Stimulated activated CD8-positive, alpha-beta memory T cell treated with anti-CD3 and anti-CD28 coated beads, Interleukin-15, amount 100 ng/mL, for 4 hours (primary cell): ENCODE measurements around the gene MALRD1.

ENCODE experiments used
- DNase-seq, 2 donors: peaks; one replicate each; pipeline ENCODE4 v3.0.0-alpha.2; 2020; ENCODE audit warnings: low read depth in 2 of 2

MALRD1 gene

DNA sequence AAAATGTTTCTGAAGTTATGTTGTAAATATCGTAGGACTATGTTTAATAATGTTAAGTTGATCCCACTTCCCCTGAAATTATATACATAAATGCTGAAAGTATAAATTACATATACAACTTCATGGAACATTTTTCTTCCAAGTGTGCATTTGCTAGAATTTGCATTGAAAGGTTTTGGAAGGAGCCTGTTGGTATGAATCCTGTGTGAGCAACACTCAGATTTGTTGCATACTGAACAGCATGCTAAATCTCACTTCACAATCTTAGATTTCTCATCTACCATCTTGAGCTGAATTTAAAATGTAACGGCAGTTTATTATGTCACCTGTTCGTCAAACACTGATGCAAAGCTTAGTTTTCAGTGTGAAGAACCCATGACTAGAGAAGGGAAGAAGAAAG, 172.6 kb downstream of the MALRD1 start:
- DNase-seq: no peak

DNA sequence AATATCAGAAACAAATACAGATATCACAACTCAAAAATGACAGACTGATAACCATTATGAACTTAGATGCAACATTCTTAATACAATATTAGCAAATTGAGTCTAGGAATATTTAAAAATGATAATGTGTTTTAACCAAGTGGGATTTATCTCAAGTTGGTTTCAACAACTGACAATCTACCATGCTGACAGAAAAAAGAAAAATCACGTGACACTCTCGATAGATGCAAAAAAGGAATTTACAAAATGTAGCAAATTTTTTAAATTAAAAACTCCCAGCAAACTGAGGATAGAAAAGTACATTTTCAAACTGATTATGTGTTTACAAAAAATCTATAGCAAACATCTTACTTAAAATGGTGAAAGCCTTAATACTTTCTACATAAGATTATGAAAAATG, 177.4 kb downstream of the MALRD1 start:
- no peak for DNase-seq

DNA sequence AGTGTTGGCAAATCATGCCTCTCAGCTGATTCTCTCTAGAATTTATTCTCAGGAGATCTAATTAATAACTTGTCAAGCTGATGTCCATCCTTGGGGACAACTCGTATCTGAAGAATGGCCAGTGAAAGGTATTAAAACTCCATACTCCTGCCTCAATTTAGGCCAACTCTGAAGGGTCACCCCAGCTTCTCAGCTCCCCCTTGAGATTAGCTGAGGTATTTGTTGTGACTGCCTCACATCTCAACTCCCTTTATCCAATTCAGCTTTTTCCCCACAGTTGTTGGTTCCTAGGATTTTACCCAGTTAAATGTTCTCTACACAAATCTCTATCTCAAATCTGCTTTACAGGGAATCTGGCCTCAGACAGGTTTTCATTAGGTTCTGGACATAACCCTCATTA, 182.4 kb downstream of the MALRD1 start:
- DNase-seq: no peak

DNA sequence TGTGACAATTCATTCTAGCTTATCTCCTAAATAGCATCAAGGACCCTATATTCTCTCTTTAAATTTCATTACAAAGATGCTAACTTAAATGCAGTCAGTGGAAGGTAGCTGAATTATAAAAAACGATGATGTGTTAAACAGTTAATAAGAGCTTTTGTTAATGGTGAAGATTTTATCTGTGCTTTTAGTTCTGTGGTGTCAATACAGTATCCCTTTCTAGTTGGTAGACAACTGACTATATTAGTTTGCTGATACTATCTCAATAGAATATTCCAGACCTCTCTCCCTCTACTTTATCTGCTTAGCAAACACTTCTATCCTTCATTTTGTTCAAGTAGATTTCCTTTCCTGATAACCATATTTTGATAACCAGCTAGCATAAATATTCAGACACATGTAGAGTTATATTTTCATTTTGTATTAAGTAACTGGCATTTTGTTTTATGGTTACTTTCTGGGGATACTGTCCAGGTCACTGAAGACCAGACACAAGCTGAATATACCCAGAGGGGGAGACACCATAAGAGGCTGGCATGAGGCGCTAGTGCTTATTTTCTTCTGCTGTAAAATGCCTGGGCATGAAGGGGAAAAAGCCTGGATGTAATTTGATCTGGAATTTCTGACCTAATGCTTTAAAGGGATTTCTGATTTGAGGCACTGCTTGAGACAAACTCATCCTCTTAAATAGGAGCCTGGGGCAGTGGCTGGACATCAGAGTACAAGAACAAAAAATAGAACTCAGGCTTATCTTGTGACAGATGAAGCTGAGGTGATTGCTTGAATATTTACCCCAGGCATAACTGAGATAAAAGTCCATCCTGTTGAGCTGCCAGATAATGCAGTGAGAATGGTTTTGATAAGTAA, 197.5 kb downstream of the MALRD1 start:
- no peak for DNase-seq

DNA sequence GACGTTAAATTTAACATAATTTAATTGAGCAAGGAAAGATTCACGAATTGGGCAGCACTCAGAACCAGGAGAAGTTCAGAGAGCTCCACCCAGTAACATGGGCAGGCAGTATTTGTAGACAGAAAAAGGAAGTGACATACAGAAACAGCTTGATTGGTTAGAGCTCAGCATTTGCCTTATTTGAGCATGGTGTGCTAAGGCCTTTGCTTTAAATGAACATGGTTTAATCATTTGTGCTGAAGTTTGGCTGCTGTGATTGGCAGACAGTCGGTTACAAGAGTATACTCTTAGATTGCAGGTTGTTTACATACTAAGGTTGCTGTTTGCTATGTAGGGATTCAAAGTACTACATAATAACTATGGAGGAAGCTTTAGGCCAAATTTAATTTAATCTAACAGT, 199.2 kb downstream of the MALRD1 start:
- no peak for DNase-seq

DNA sequence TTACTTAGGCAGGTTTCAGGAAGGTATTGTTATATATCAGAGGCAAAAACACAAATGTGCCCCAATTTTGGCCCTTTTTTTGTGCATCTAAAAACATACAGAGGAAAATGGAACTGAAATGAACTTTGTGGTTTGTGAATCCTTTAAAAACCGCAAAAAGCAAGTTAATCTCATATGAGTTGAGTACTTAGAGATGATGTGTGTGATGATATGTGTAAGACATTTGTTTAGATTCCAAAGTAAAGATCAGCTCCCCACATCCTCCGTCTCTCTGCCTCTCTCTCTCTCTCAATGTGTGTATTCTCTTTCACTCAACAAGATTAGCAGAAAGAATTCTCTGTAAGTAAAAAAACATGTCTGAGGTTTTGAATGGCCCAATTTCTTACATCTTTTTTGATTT, 201.9 kb downstream of the MALRD1 start:
- no peak for DNase-seq

DNA sequence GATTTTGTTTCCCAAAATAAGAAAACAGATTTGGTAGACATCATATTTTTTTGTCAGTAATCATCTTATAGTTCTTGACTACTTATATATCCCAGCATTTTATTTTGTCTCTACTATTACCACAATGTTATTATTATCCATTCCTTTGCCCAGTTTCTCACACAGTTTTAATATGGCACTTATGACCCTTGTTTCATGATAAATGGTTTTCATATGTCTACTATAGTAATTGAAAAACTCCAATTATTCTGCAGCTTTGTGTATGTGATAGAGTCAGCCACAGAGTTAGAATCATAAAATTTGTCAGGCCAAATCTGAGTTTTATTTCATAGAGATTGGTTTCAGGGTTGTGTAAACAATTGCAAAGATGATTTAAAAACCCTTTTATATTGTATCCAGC, 203.9 kb downstream of the MALRD1 start:
- DNase-seq: no peak

DNA sequence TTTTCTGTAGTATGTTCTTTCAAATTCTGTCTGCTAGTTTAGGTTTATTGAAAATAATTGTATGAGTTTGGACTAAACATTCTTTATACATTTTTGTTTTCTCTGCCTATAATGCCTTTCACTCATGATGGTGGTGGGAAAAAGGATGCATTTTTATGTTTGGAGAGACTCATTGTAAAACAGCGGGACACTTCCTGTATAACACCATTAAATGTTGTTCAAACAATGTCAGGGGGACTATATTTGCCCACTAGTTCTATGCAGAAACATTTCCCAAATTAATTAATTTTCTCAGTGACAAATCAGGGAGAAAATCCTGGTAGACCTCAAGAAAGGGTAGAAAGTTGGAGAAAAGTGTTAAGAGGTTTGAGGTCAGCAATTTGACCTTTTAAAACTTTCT, 207.7 kb downstream of the MALRD1 start:
- DNase-seq: no peak

DNA sequence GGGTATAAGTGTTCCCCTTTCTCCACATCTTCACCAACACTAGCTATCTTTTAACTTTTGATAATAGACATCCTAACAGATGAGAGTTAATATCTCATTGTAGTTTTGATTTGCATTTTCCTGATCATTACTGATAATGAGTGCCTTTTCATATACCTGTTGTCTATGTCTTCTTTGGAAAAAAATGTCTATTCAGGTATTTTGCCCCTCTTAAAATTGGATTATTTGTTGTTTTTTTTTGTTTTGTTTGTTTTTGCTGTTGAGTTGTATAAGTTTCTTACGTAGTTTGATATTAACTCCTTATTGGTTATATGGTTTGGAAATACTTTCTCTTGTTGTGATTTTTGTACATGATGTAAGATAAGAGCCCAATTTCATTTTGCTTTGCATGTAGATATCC, 214.7 kb downstream of the MALRD1 start:
- no peak for DNase-seq

DNA sequence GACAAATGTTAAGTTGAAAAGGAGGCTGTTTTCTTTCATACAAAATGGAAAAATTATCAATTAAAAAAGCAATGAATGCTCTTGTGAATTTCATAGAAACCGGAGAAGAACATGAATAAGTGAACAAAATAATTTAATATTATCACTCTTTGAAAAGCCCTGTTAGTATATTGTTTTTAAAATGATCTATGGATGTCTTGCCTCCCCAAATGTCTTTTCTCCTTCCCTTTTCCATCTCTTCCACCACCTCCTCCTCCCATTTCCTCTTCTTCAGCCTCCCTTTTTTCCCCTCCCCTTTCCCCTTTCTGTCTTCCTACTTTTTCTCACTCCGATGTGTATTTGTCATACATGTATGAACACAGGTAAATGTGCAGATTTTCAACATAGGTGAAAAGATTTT, 234.7 kb downstream of the MALRD1 start:
- no peak for DNase-seq

DNA sequence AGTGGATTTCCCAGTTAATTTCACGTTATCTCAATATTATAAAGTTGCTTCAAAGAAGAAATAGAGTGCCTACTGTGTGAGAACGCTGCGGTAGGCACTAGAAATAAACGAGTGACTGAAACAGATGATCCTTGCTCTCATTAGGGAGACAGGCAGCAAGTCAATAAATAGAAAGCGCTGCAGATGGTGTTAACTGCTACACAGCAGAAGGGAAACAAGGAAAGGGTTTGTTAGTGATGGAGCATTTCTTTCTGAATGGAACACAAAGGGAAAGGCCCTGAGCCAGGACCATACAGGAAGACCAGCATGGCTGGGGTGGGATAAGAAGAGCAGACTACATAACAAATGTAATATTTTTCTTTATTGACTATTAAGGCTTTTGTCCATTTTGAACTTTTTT, 235.2 kb downstream of the MALRD1 start:
- no peak for DNase-seq

DNA sequence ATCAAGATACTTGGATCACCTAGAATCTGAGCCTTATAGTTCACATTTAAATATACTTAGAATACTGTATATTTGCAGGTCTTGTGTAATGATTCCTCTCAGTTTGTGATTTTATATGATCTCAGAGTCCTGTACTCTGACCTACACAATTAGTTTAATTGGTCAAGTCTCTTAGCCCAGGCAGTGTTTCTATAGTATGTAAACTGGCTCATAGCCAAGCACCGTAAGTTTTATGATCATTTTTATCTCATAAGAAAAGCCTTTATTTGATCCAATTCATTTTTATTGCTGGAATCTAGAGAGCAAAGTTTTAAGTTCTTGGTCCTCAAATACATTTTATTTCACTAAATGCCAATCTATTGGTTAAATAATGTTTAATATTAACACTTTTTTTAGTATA, 242.2 kb downstream of the MALRD1 start:
- no peak for DNase-seq

DNA sequence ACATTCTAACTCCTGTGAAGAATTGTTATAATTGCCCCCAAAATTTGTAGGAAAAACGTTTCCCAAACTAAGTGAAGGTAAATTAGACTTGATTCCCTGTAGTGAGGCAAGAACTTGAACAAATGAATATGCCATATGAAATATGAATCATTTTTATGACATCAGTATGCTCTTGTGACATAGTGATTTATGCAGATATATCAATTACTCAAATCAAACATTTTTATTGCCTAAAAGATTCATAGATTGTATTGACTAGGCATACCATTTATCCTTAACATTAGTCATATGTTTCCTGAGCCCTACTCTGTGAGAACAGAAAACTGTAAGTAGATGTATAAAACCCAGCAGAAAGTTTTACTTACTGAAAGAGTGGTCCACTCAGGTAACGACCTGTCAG, 245.6 kb downstream of the MALRD1 start:
- DNase-seq: no peak

DNA sequence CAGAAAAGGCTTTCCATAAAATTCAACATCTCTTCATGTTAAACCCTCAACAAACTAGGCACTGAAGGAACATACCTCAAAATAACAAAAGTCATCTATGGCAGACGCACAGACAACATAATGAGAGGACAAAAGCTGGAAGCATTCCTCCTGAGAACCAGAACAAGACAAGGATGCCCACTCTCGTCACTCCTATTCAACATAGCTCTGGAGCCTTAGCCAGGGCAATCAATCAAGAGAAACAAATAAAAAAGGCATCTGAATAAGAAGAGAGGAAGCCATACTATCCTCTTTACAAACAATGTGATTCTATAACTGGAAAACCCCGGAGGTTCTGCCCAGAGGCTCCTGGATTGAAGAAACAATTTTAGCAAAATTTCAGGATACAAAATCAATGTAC, 251.0 kb downstream of the MALRD1 start:
- no peak for DNase-seq

DNA sequence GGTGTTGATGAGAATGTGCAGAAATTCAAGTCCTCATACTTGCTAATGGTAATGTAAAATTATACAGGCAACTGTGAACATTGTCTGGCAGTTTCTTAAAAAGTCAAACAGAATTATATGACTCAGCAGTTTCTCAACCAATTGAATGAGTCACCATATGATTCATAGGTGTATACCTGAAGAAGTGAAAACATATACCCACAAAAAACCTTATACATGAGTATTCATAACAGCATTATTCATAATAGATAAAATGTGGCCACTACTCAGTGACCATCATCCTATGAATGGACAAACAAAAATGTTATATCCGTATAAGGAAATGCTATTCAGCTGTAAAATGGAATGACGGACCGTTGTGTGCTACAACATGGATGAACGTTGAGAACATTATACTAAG, 253.5 kb downstream of the MALRD1 start:
- DNase-seq: no peak

DNA sequence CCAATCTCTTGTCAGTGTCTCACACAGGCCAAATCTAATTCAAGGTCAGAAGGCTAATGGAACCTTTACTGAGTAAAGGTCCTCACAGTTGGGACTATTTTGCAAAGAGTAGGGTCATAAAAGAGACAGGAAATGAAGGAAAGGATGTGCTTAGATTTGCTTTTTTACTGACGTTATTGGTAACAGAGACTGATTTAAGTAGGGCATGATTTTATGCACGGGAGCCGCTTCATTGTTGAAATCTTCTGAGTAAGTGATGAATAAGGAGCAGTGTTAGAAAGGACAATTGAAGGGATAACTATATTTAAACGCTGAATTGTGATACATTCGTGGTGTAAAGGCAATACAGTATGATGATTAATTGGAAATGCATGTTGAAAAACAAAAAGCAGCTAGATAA, 261.5 kb downstream of the MALRD1 start:
- no peak for DNase-seq

DNA sequence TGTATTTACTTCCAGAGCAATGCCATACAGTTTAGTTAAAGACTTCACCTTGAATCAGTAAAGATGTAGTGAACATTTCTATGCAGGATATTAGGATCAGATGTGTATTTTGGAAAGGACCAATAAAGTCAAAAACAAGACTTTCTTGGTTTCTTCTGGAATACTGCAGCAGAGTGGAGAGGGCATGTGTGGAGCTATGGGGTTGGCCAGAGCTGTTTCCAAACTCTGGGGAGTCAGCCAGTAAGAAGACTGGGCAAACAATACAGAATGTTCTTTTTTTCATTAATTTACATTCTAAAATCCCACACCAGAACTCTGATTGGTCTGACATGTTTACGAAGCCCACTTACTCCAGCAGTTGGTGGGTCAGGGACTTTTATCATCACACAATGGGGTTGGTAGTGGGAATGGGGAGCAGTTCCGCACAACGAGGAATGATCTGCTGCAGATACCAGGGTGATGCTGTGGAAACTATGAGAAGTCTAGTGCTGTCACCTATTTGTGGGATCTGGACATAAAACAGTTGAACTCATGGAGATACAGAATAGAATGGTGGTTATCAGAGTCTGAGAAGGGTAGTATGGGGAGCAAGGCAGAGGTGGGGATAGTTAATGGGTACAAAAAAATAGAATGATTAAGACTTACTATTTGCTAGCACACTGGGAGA, 267.7 kb downstream of the MALRD1 start:
- DNase-seq: no peak

DNA sequence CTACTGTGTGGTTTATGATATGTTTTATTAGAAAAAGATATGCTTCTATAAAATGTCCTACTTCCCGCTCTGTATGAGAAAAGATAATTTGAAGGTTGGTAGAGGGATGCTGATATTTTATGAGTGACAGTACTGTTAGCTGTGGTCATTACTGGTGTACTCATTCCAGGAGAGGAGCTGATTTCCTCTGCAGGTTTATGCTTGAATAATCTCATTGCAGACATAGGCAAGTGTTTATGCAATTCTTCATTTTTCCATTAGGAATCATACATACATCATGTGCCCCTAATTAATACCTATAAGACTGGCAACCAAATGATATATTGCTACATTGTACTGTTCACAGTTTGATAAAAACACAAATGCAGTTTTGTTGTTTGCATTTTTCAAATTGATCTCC, 269.4 kb downstream of the MALRD1 start:
- no peak for DNase-seq

DNA sequence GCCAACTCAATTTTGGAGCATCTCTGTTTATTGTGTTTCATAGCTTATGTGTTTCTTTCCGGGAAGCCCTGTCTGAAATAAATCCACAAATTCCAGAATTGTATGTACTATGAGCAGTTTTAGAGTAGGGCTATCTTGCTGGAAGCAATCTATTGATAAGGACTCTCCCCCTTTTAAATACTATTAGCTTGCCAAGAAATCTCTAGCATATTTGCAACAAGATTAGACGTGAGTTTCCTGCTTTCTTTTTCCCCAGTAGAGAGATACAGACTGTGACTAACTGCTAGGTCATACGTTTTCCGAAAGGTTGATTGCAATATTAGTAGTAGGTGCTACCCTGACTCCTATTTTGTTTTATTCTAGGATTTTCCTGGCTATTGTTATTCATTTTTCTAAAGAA, 277.0 kb downstream of the MALRD1 start:
- no peak for DNase-seq

DNA sequence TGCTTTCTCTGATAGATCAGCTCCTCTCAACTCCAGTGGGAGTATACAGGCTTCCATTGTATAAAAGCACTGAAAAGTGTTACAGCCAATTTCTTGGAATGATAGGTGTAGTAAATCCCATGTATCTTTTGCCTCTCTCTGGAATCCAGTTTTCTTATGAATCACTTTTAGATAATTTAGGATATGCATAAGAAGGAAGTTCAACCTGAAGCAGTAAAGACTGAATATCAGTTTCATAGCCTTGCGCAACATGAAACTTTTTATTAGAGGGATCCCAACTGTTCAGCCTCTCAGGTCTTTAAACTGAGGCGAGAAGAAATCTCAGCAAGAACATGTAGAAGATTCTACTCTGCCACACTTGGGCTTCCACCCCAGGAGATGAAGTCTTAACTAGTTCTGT, 280.0 kb downstream of the MALRD1 start:
- no peak for DNase-seq

DNA sequence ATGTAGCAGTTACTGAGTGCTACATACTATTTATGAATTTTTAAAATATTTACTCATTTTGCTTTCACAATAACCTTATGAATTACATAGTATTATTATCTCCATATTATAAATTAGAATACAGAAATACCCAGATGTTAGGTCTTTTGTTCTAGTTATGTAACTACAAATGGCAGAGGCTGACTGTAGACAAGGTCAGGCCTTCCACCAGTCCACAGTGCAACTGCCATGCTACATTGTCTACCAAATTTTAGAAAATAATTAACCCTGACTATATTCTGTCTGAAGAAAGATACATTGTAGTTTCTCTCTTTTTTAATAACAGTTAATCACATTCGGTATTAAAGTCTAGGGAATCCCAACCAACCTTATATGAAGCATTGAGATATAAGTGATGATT, 280.9 kb downstream of the MALRD1 start:
- DNase-seq: no peak

DNA sequence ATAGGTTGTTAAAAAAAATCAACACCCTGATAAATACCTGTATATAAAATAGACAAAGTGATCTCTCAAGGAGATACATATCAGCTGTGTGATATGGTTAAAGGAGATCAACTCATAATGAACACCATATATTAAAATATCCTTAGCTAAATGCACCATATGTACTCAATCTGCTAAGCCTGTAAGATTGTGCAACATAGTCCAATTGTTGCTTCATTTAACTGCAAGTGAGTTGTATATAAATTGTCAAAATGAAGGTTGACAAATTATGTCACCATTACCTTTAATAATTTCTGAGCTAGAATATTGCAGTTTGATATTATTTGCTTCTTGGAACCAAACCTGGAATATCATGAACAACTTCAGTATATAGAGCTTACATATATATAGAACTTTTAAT, 283.7 kb downstream of the MALRD1 start:
- DNase-seq: no peak

DNA sequence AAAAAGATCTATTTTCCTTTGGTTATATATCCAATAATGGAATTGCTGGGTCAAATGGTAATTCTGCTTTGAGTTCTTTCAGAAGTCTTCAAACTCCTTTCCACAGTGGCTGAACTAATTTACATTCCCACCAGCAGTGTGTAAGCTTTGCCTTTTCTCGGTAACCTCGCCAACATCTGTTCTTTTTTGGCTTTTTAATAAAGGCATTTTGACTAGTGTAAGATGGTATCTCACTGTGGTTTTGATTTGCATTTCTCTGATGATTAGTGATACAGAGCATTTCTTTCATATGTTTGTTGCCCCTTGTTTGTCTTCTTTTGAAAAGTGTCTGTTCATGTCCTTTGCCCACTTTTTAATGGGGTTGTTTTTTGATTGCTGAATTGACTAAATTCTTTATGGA, 285.0 kb downstream of the MALRD1 start:
- DNase-seq: no peak

DNA sequence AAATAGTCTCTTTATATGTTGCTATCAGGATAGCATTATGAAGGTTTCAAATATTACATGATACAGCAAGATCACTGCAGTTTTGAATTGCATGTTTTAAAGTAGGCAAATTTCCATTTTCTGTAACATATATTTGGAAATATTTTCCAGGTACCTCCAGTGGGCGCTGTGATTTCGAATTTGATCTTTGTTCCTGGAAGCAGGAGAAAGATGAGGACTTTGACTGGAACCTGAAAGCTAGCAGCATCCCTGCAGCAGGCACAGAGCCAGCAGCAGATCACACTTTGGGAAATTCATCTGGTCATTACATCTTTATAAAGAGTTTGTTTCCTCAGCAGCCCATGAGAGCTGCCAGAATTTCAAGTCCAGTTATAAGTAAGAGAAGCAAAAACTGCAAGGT, 299.0 kb downstream of the MALRD1 start:
- no peak for DNase-seq
